NCI-H1105 (cell line): ENCODE results near the gene SMCHD1.
"Not testable (repeated sequence)": the region's sequence is repeated elsewhere in the genome, so short reads cannot be mapped to it uniquely, and the experiment has no call there.

ENCODE experiments used
- DNase-seq: peaks from one replicate; lab custom pipeline; 2025; lab: John Stamatoyannopoulos, UW

Gene SMCHD1

DNA sequence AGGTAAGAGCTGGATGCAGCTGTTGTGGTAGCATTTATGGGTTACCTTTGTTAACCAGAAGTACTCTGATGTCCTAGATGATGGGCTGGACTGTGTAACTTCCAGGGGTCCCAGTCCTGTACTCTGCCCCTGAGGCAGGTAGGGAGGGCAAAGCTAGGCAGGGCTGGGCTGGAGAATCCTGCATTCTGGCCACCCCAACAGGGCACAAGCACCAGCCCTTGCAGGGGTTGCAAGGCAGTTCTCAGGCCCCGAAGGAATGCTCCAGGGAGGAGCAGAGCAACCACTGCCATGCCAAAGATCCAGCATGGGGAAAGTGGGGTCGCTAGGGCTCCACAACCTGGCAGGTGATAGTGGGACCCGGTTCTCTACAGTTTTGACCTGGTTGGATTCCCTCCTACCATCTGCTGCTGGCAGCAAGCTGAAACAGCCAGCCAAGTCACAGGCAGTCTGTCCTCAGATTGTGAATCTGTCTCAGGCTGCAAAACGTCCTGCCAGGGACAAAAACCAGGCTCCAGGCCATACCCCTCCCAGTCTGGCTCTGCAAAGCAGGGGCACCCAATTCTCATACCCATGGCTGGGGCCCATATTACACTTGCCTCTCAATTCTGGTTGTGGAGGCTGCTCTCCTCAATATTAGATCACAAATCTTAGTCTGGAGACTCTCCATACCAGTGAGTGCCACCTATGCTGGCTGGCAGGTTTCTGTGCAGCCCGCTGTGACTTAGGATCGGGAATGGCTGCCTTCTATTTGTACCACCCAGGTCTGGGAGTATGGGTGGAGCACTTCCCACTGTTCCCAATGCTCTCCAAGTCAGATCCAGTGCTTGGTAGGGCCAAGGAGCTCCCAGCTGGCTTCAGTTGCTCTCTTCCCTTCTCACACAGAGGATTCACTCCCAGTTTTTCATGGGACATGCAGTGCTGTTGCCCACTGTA, 61.1 kb downstream of the SMCHD1 start:
- DNase-seq = no peak

DNA sequence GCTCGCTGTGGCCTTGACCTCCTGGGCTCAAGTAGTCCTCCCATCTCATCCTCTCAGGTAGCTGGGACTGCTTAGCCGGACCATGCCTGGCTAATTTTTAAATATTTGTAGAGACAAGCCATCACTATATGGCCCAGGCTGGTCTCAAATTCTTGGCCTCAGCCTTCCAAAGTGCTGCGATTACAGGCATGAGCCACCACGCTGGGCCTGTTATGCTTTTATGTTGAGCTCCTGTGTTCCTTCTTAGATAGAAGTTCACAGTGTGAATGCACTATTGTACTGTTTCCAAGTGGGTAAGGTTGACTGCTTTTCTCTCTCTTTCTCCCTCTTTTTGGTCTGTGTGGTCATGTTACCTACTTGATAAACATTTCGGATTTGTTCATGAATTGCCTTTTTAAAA, 61.9 kb downstream of the SMCHD1 start:
- DNase-seq = no peak

DNA sequence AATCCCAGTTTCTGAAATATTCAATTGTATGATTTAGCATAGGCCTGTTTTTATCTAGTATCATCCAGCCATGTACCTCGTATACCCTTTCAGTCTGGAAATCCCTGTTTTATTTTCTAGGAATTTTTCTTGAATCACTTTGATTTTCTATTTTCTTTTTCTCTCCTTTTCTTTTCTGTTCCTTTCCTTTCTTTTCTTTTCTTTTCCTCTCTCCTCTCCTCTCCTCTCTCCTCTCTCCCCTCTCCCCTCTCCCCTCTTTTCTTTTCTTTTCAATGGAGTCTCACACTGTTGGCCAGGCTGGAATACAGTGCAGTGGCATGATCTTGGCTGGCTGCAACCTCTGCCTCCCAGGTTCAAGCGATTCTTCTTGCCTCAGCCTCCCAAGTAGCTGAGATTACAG, 63.5 kb downstream of the SMCHD1 start:
- DNase-seq = no peak

DNA sequence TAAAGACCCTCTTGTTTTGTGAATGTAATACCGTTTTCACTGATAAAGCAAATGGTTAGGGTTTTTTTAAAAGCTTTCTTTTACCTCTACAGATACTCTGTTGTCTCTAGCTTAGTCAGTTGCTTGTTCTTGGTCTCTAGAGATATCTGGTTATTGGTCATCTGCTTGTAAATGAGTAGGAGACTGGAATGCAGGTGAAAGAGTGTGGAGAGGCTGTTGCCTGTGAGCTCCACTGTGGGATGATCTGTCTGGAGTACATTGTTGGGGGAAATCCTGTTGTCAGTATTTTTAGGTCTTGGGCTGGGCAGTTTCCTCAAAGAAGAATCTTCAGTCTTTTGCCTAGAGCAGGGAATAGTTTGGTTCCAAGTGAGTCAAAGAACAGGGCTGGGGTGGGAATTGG, 67.7 kb downstream of the SMCHD1 start:
- DNase-seq = no peak

DNA sequence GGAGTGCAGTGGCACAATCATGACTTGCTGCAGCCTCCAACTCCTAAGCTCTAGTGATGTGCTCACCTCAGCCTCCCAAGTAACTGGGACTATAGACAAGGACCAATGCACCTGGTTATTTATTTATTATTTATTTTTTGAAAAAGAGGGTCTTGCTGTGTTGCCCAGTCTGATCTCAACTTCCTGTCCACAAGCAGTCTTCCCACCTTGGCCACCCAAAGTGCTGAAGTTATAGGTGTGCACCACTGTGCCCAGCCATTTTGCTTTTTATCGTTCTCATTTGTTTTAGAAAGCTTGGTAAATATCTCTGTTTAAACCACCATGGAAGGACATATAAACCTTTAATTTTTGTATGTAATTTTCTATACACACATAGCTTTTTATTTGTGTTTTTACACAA, 74.2 kb downstream of the SMCHD1 start:
- DNase-seq = no peak

DNA sequence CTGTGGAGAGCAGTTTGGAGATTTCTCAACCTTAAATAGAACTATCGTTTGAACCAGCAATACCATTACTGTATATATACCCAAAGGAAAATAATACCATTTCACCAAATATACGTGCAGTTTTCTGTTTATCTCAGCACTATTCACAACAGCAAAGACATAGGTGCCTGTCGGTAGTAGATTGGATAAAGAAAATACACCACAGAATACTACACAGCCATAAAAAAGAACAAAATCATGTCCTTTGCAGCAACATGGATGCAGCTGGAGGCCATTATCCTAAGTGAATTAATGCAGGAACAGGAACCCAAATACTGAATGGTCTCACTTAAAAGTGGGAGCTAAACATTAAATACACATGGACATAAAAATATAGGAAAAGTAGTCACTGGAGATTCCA, 81.3 kb downstream of the SMCHD1 start:
- DNase-seq = no peak

DNA sequence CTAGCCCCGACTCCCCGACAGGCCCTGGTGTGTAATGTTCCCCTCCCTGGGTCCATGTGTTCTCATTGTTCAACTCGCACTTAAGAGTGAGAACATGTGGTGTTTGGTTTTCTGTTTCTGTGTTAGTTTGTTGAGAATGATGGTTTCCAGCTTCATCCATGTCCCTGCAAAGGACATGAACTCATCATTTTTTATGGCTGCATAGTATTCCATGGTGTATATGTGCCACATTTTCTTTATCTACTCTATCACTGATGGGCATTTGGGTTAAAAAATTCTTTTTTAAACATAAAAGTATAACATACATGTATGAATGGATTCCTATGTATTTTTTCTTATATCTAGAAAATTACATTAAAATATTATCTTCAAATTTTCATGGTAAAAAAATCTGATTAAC, 84.6 kb downstream of the SMCHD1 start:
- DNase-seq = not testable (repeated sequence)

DNA sequence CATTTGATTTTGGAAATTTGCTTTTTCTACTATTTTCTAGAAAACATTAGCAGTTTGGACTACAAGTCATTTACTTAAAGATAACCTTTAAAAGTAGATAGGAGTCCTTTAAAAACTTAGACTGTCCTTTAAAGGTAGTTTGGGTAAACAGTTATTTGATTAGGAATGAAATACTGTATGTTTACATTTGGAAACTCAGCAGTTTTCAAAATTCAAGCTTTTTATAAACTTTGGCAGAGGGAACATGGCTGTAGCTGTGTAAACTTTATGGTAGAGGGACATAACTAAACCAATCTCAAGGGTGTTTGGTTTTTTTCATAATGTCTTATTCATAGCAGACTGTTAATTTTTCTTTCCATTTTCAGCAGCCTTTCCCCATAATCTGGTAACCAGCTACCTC, 90.7 kb downstream of the SMCHD1 start:
- no peak for DNase-seq

DNA sequence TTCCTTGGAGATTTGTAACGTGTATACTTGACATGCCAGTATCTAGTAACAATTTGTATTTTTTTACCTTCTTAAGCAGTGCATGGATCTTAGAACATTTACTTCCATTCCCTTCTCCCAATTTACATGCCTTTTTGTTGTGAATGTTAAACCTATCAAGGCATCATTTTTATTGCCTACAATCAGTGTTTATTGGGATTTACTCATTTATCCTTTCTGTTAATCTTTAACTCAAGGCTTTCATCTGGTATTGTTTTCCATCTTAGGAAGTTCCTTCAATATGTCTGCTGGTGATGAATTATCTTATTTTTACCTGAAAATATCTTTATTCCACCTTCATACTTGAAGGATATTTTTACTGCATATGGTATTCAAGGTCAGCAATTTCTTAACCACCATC, 102.8 kb downstream of the SMCHD1 start:
- DNase-seq = no peak

DNA sequence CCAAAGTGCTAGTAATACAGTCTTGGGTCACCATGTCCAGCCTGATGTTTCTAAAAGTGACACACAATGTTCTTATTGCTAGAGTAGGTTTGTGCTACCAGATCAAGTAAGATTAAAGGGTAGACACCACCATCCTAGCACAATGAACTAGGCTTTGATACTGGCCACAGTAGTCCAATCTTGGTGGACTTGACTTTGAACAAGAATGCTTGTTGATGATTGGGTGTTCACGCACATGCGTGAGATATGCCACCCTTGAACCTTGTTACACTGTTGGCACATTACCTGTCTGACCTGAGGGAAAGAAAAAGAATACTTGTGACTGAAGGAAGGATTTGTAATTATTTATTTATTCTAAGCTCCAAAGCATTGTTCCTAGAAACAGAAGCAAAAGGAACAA, 119.1 kb downstream of the SMCHD1 start:
- DNase-seq = no peak

DNA sequence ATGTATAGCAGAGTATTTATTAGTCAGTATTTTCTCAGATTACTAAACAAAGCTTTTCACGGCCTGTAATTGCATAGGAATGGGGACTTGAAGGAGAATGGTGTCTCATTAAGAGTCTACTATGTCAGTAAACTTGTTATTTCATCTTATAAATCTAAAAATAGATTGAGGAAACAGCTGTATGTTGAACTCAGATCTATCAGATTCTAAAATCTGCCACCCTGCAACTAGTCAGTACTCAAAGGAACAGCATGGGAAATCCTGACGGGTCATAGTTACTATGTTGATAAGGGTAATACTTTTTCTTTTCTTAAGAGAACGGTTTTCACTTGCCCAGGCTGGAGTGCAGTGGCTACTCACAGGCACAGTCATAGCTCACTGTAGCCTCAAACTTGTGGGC, 121.1 kb downstream of the SMCHD1 start:
- no peak for DNase-seq

DNA sequence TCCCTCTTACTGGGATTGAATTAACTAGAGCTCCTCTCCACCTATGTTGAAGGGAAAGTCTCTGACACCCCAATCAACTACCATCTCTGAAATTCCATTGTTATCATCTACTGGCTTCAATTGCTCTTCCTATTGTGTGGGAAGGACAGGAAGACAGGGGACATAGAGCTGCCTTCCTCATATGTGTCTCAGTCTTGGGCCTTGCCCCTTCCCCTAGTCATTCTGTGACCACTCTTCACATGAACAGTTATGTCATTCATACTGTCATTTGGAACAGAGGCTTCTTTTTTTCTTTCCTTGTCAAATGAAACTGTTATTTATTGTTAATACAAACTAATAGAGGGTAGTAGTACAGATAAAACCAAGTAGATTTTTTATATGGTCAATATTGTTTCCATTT, 121.7 kb downstream of the SMCHD1 start:
- DNase-seq = no peak

DNA sequence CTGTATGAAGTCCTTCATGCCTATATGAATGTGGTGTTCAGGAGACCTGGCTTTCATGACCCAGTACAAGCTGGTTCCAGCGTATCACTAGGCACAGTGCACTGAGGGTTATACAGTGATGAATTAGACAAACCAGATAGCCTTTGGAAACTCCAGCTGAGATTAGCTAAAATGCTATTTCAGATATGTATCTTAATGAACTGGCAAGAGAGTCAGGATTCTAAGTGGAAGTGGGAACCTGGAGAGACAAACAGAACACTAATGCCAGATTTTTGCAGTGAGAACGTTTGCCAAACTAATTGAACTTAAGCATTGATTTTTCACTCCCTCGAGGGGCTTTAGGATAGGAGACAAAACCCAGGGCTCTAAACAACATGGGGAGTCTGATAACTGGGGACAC, 125.2 kb downstream of the SMCHD1 start:
- no peak for DNase-seq

DNA sequence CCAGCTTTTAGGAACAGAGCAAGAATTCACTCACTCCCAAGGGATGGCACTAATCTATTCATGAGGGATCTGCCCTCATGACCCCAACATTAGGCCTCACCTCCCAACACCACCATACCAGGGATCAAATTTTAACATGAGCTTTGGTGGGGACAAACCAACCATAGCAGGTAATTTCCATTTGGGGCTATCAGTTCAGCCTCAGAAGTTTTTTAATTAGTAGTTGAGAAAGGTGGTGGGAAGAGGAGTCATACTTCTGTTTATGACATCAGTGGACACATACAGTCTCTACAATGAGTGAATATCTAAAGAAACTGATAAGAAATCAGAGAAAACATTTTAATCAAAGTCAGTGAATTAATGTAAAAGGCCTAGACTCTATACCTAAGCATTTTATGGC, 131.7 kb downstream of the SMCHD1 start:
- DNase-seq = no peak

DNA sequence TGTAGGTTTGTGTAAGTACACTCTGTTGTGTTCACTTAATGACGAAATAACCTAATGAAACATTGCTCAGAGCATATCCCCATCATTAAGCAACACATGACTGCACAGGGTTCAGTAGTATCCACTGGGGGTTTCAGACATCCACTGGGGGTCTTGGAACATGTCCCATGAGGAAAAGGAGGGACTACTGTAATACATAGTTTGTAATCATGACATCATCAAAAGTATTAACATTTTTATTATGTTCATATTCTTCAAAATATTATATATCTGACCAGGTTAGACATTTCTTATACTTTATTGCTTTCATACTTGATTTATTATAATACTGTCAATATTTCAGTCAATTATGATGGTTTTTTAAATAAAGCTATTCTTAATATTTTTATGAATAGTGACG, 136.9 kb downstream of the SMCHD1 start:
- no peak for DNase-seq

DNA sequence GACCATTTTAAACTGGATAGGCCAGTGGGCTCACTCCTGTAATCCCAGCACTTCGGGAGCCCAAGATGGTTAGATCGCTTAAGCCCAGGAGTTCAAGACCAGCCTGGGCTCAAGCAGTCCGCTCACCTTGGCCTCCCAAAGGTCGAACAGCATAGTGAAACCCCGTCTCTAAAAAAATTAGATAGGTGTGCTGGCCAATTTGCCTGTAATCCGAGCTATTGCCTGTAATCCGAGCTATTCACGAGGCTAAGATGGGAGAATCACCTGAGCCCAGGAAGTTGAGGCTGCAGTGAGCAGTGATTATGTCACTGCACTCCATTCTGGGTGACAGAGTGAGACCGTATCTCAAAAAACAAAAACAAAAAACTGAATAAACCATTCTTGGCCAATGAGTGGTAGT, 138.6 kb downstream of the SMCHD1 start:
- no peak for DNase-seq

DNA sequence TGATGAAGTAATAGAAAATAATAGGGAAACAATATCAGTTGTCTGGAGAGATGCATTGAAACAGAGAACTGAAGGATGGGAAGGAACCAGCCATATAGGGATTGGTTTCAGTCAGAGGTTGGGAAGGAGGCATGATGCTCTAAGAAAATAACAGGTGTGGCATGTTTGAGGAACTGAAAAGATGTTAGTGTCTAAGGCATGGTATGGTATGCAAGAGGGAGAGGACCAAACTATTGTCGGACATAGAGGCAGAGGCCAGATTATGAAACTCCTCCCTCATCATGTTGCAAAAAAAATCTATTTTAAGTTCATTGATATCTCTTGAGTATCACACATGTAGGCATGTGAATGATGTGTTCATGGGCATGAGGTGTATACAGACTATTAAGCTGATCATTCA, 142.4 kb downstream of the SMCHD1 start:
- no peak for DNase-seq

DNA sequence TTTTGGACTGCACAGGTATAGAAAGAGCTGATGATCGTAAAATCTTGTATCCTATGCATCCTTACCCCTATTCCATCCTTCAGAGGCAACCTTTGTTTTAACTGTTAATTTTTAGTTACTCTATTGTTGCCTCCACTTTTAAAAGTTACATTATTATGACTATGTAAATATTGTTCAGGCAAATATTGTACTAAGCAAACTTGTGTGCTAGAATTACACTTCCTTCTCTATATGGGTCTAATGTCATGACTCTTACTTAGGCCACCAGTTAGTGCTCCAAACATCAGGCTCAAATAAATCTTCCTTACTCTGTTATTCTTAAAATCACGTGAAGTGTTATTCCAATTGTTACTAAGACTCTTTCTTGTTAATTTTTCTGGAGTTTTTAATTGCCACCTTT, 143.8 kb downstream of the SMCHD1 start:
- DNase-seq = no peak

DNA sequence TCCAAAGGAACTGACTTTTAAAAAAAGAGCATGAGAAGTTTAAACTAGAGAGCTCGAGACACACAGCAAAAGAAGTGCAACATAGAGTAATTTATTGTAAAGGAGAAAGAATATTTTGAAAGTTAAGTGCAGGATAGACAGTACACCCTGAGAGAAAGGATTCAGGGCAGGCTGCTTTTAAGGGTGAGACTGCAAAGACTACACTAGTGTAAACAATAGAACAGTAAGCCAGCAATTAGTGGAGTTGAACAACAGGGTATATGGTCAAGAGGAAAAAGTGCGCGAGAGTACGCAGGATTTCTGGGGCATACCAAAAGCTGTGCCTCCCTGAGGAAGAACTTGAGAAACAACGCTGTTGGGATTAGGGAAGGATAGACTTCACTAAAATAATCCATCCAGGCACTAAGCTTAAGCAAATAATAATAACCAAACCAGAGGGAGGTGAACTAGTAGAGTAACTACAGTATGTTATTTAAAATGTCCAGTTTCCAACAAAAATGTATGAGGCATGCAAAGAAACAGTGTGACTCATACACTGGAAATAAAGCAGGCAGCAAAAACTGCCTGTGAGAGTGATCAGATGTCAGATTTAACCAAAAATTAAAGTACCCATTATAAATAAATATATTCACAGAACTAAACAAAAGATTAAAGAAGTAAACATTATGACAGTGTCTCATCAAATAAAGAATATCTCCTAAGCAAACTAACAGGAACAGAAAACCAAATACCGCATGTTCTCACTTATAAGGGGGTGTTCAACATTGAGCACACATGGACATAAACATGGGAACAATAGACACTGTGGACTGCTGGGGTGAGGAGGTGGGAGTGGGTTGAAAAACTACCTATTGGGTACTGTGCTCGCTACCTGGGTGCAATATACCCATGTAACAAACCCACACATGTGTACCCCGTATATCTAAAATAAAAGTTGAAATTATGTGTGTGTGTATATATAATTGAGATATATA, 150.7 kb downstream of the SMCHD1 start:
- DNase-seq = no peak

DNA sequence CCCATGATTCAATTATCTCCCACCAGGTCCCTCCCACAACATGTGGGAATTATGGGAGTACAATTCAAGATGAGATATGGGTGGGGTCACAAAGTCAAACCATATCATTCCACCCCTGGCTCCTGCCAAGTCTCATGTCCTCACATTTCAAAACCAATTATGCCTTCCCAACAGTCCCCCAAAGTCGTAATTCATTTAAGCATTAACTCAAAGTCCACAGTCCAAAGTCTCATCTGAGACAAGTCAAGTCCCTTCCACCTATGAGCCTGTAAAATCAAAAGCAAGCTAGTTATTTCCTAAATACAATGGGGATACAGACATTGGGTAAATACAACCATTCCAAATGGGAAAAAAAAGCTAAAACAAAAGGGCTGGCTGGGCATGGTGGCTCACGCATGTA, 153.1 kb downstream of the SMCHD1 start:
- not testable (repeated sequence) for DNase-seq

DNA sequence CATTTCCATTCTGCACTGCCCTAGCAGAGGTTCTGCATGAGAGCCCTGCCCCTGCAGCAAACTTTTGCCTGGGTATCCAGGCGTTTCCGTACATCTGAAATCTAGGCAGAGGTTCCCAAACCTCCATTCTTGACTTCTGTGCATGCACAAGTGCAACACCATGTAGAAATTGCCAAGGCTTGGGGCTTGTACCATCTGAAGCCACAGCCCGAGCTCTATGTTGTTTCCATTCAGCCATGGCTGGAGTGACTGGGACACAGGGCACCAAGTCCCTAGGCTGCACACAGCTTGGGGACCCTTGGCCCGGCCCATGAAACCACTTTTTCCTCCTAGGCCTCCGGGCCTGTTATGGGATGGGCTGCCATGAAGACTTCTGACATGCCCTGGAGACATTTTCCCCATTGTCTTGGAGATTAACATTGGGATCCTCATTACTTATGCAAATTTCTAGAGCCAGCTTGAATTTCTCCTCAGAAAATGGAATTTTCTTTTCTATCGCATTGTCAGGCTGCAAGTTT, 154.2 kb downstream of the SMCHD1 start:
- DNase-seq = not testable (repeated sequence)

DNA sequence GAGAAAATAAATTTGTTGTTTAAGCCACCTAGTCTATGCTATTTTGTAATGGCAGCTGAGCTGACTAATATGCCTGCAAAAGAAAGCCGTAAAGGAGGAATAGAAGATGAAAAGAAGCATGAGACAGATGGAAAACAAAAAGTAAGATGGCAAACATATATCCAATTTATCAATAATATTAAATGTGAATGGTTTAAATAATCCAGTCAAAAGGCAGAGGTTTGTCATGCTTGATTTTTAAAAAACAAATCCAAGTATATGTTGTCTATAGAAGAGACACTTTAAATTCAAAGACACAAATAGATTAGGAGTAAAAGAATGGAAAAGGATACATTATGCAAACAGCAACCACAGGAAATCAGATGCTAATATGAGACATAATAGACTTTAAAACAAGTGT, 155.9 kb downstream of the SMCHD1 start:
- no peak for DNase-seq

DNA sequence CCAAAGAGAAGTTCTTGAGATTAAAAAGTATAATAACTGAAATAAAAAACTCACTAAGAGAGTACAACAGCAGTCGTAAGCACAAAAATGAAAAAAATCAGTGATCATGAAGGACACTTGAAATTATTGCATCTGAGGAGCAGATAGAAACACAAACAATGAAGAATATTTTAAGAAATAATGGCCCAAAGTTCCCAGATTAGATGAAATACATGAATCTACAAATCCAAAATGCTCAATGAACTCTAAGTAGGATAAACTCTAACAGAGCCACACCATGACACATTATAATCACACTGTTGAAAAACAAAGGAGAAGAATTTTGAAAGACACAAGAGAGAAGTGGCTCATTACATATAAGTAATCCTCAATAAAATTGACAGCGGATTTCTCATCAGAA, 159.4 kb downstream of the SMCHD1 start:
- DNase-seq = no peak
